WTC11 (cell line): ENCODE measurements around the gene CLDN7. TPM values are rescaled to one million over a fixed set of nuclear protein-coding genes. Genes with fewer than 3 reads are reported as not detected.

ENCODE experiments used
- ATAC-seq: fragments of 200-7000 bp; cut with Tn5 transposase; 2 replicates; pipeline ENCODE4 v1.10.0; 2021; ENCODE audit warnings: mild to moderate bottlenecking, moderate library complexity
- CTCF ChIA-PET: fragments of 300-600 bp; sonication (Branson Sonifier 250); formaldehyde crosslinking; loops from one replicate; lab custom pipeline; 2021; ENCODE audit warnings: antibody characterized with exemption; lab: Charles Lee
- POLR2A ChIA-PET: fragments of 350-600 bp; sonication (Branson Sonifier 250); formaldehyde crosslinking; loops from one replicate; lab custom pipeline; 2021; ENCODE audit warnings: antibody characterized with exemption; lab: Charles Lee
- DNase-seq: peaks from one replicate; pipeline ENCODE4 v3.0.0; 2021; ENCODE audit warnings: low spot score
- H3K27ac Mint-ChIP-seq: 2 replicates; pipeline ENCODE4 v1.8.0; 2021; ENCODE audit warnings: mixed read lengths
- H3K27me3 Mint-ChIP-seq: 2 replicates; pipeline ENCODE4 v1.8.0; 2021; ENCODE audit warnings: low read depth, mild to moderate bottlenecking, moderate library complexity, mixed read lengths
- H3K36me3 Mint-ChIP-seq: 2 replicates; pipeline ENCODE4 v1.8.0; 2021; ENCODE audit warnings: mixed read lengths
- H3K4me1 Mint-ChIP-seq: 2 replicates; pipeline ENCODE4 v1.8.0; 2022; ENCODE audit warnings: mixed read lengths
- H3K4me3 Mint-ChIP-seq: 2 replicates; pipeline ENCODE4 v1.8.0; 2021; ENCODE audit warnings: mild to moderate bottlenecking, moderate library complexity, mixed read lengths
- H3K9me3 Mint-ChIP-seq: 2 replicates; pipeline ENCODE4 v1.8.0; 2021; ENCODE audit warnings: mixed read lengths
- AR ChIP-seq: fragments of 250-450 bp; sonication (Bioruptor Pico); IDR thresholded peaks from 2 replicates; pipeline ENCODE4 v1.9.0; 2021; ENCODE audit warnings: mild to moderate bottlenecking
- ATF2 ChIP-seq: sonication (generic); formaldehyde crosslinking; IDR thresholded peaks from 2 replicates; pipeline ENCODE4 v1.8.1; 2022; ENCODE audit warnings: low read depth, missing genetic modification reagents, borderline replicate concordance
- ATF3 ChIP-seq: sonication (generic); formaldehyde crosslinking; conservative IDR thresholded peaks from 2 replicates; pipeline ENCODE4 v1.8.1; 2022; ENCODE audit warnings: mild to moderate bottlenecking, missing genetic modification reagents
- ATF6 ChIP-seq: sonication (generic); formaldehyde crosslinking; IDR thresholded peaks from 2 replicates; pipeline ENCODE4 v1.8.1; 2023; ENCODE audit warnings: mild to moderate bottlenecking, missing genetic modification reagents
- E2F1 ChIP-seq: sonication (generic); formaldehyde crosslinking; IDR thresholded peaks from 2 replicates; pipeline ENCODE4 v1.8.0; 2022; ENCODE audit warnings: mild to moderate bottlenecking, missing genetic modification reagents
- ELF4 ChIP-seq: sonication (generic); formaldehyde crosslinking; IDR thresholded peaks from 2 replicates; pipeline ENCODE4 v1.8.1; 2022; ENCODE audit warnings: low read depth, mild to moderate bottlenecking, moderate library complexity, missing genetic modification reagents
- GABPB1 ChIP-seq: sonication (generic); formaldehyde crosslinking; IDR thresholded peaks from 2 replicates; pipeline ENCODE4 v1.8.1; 2023; ENCODE audit warnings: mild to moderate bottlenecking, missing genetic modification reagents
- HMGA2 ChIP-seq: fragments of 250-450 bp; sonication (Bioruptor Pico); IDR thresholded peaks from 2 replicates; pipeline ENCODE4 v1.4.0; 2021; ENCODE audit warnings: mild to moderate bottlenecking, moderate library complexity
- MLX ChIP-seq: sonication (generic); formaldehyde crosslinking; IDR thresholded peaks from 2 replicates; pipeline ENCODE4 v1.8.1; 2023; ENCODE audit warnings: mild to moderate bottlenecking, missing genetic modification reagents, moderate library complexity
- NFYB ChIP-seq: sonication (generic); formaldehyde crosslinking; conservative IDR thresholded peaks from 2 replicates; pipeline ENCODE4 v1.8.0; 2022; ENCODE audit warnings: low read depth, missing genetic modification reagents
- PRRX2 ChIP-seq: fragments of 250-450 bp; sonication (Bioruptor Pico); IDR thresholded peaks from 2 replicates; pipeline ENCODE4 v1.8.0; 2021; ENCODE audit warnings: mild to moderate bottlenecking
- STAT6 ChIP-seq: sonication (generic); formaldehyde crosslinking; conservative IDR thresholded peaks from 2 replicates; pipeline ENCODE4 v1.8.1; 2023; ENCODE audit warnings: mild to moderate bottlenecking, low read depth, missing genetic modification reagents, moderate library complexity
- ZBTB21 ChIP-seq: sonication (generic); formaldehyde crosslinking; IDR thresholded peaks from 2 replicates; pipeline ENCODE4 v1.8.1; 2023; ENCODE audit warnings: mild to moderate bottlenecking, missing genetic modification reagents, borderline replicate concordance
- ZNF263 ChIP-seq: sonication (generic); formaldehyde crosslinking; IDR thresholded peaks from 2 replicates; pipeline ENCODE4 v1.8.1; 2022; ENCODE audit warnings: low read depth, mild to moderate bottlenecking, moderate library complexity, missing genetic modification reagents
- ZSCAN18 ChIP-seq: fragments of 250-450 bp; sonication (Bioruptor Pico); IDR thresholded peaks from 2 replicates; pipeline ENCODE4 v2.1.2; 2022; ENCODE audit warnings: mild to moderate bottlenecking, moderate library complexity
- total RNA-seq: library from RNA; stranded (reverse); gene quantifications from 3 replicates; pipeline ENCODE4 v1.2.3, GENCODE V29; 2021

CLDN7 gene
- total RNA-seq, 1 experiment from 2014 or later, result 136 TPM

GRCh38 chr17:7279448-7279847 lies 17.2 kb upstream of the CLDN7 start (continued):
- no peak for TF ChIP-seq ATF6 (CRISPR knock-in tag)

GRCh38 chr17:7266784-7267183 lies 4.5 kb upstream of the CLDN7 start:
- Mint-ChIP-seq H3K27me3 (no peaks in the 10 kb centered on the region; the same call in 1 of the 2 replicates), H3K36me3 (no peaks in the 10 kb centered on the region), H3K4me1 (peaks cover 23% of the 10 kb centered on the region), H3K27ac (peak overlapping the region; percentile 72), H3K4me3 (no peak overlapping the region), H3K9me3 (no peaks in the 10 kb centered on the region)
- ChIA-PET POLR2A (no interaction called here), CTCF (interaction anchor here (1.8 to 4.8 kb wide), 3 partner anchors 13 to 294 kb away, joined by 4 to 23 read pairs (median 14); no protein-coding TSS in a partner anchor)
- TF ChIP-seq ATF3 (CRISPR knock-in tag) (no peak), STAT6 (CRISPR knock-in tag) (no peak), GABPB1 (CRISPR knock-in tag) (no peak), NFYB (no peak), E2F1 (CRISPR knock-in tag) (no peak), ATF2 (no peak), ELF4 (CRISPR knock-in tag) (no peak), ZBTB21 (no peak), MLX (CRISPR knock-in tag) (no peak), HMGA2 (CRISPR knock-in tag) (no peak), PRRX2 (no peak), AR (no peak), ZNF263 (CRISPR knock-in tag) (no peak), ZSCAN18 (CRISPR knock-in tag) (no peak)
- ATAC-seq (no peak), DNase-seq (no peak)
